Psoas muscle (tissue), 8 donors: ENCODE measurements around the gene C6orf52. TPM values are rescaled to one million over a fixed set of nuclear protein-coding genes. Genes with fewer than 3 reads are reported as not detected.
A peak's percentile ranks its signal among the peaks of the same experiment; 100 is the strongest.
"Not testable (repeated sequence)": the region's sequence is repeated elsewhere in the genome, so short reads cannot be mapped to it uniquely, and the experiment has no call there.

Experiments used
- ATAC-seq, 4 donors: fragments of 200-7000 bp; cut with Tn5 transposase; one replicate each; pipeline ENCODE4 v1.9.1; 2020; ENCODE audit warnings: moderate library complexity in 3 of 4, mild to moderate bottlenecking in 2 of 4
- DNase-seq, 2 donors: peaks; one replicate each; pipeline ENCODE4 v3.0.0-alpha.2; 2020
- H3K27ac ChIP-seq: fragments of 200-600 bp; one replicate; pipeline ENCODE4 v1.8.0; 2022
- H3K27me3 ChIP-seq, 3 donors: fragments of 200-600 bp in 1 of 3; one replicate each; pipeline versions ENCODE4 v1.6.1 to v1.8.0; 2013 to 2022; ENCODE audit warnings: low read length in 2 of 3, mild to moderate bottlenecking in 2 of 3, moderate library complexity in 1 of 3; ENCODE audit not compliant: insufficient read depth in 3 of 3
- H3K36me3 ChIP-seq, 2 donors: fragments of 200-600 bp in 1 of 2; one replicate each; pipeline versions ENCODE4 v1.6.1 to v1.8.0; 2013 to 2022; ENCODE audit warnings: low read depth in 1 of 2, mild to moderate bottlenecking in 1 of 2, moderate library complexity in 1 of 2; ENCODE audit not compliant: insufficient read depth in 1 of 2
- H3K4me1 ChIP-seq: fragments of 200-600 bp; one replicate; pipeline ENCODE4 v1.8.0; 2022
- H3K4me3 ChIP-seq: fragments of 200-600 bp; one replicate; pipeline ENCODE4 v1.8.0; 2022; ENCODE audit warnings: mild to moderate bottlenecking
- H3K9me3 ChIP-seq: fragments of 200-600 bp; one replicate; pipeline ENCODE4 v1.8.0; 2022
- CTCF ChIP-seq: fragments of 200-600 bp; IDR thresholded peaks from one replicate; pipeline ENCODE4 v1.8.0; 2022; ENCODE audit warnings: antibody characterized with exemption
- WGBS, 3 donors: extraction: QIAGEN DNeasy Blood & Tissue Kit; methylation state at CpG; one replicate each; pipeline versions ENCODE4 v1.1.6 to v1.1.7; 2013; 5-methylcytosine and 5-hydroxymethylcytosine counted together
- intact Hi-C, 2 donors: fragments of 100-400 bp; cut with DNase I; formaldehyde crosslinking; loops; one replicate each; pipeline versions ENCODE4 v1.11.0 to v1.14.2; 2022
- polyA plus RNA-seq, 3 donors: library from polyadenylated mRNA; stranded (reverse); fragments of 200-250 nt; gene quantifications; one replicate each; pipeline ENCODE4 v1.2.3, GENCODE V29; 2013
- total RNA-seq, 4 donors: library from RNA; stranded (reverse); fragmentation: NEBNext Ultra II Directional in 2 of 4; extraction: Animal tissue kit (Norgen Biotek cat#: 25700) in 2 of 4; gene quantifications; one replicate each; pipeline versions ENCODE4 v1.2.1 to v1.2.4, GENCODE V29; 2021 to 2023
- donor health status: healthy with polysubstance abuse.
- donor health status: DM: no; HTN: no; CAD: no; lungs with moderate emphysema.
- donor health status: Bipolar disorder and iron deficiency.
- donor health status: healthy.
- donor health status: DM: yes; HTN: yes; CAD: no.
- donor health status: DM: no; HTN: no; CAD: no.
- donor health status: DM: no; HTN: no; CAD: no.
- donor health status: DM: yes; HTN: yes; CAD: no.

The C6orf52 gene
- total and polyA plus RNA-seq, 7 donors: 0.33 to 1.5 (median 0.61) TPM

DNA sequence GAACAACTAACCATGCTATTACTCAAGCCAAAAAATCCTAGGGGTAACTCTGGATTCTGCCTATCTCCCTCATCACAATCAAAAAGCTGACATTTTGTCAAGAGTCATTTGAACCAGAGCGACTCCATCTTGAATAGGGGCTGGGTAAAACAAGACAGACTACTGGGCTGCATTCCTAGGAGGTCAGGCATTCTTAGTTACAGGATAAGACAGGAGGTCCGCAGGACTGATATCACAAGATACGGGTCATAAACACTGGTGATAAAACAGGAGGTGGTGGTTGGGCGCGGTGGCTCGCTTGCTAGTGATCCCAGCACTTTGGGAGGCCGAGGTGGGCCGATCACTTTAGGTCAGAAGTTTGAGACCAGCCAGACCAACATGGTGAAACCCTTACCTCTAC, 32.2 kb downstream of the C6orf52 start:
- Histone ChIP-seq H3K4me3 (no peak overlapping the region), H3K27me3 (no peaks in the 10 kb centered on the region), H3K36me3 (no peaks in the 10 kb centered on the region), H3K4me1 (peaks cover 3% of the 10 kb centered on the region), H3K27ac (no peak overlapping the region), H3K9me3 (no peaks in the 10 kb centered on the region)
- ATAC-seq (no peak), DNase-seq (no peak)
- TF ChIP-seq CTCF: no peak
- WGBS, 3 donors: 91 to 93% (median 92%) methylated on average over 8 of the region's 8 CpGs
- intact Hi-C loops: no loop called here

GRCh38 chr6:10660431-10661191, 33.8 kb downstream of the C6orf52 start:
- H3K4me3 ChIP-seq, H3K27ac ChIP-seq, intact Hi-C loops, ATAC-seq, H3K36me3 ChIP-seq, H3K4me1 ChIP-seq, DNase-seq, H3K9me3 ChIP-seq, H3K27me3 ChIP-seq: not testable (repeated sequence)
- WGBS, 3 donors: 91 to 94% (median 93%) methylated on average over 11 of the region's 11 CpGs

- no peaks in the 10 kb centered on the region for H3K36me3 ChIP-seq
- no peaks in the 10 kb centered on the region for H3K9me3 ChIP-seq
- ATAC-seq: peak in 1 of 4 donors; percentile 52
- peaks cover 3% of the 10 kb centered on the region for H3K4me1 ChIP-seq
- peak in 1 of 2 donors; percentile 44 for DNase-seq
- no peaks in the 10 kb centered on the region for H3K27me3 ChIP-seq
- H3K27ac ChIP-seq: no peak overlapping the region
- no peak overlapping the region for H3K4me3 ChIP-seq
- no peak for TF ChIP-seq CTCF
- WGBS, 3 donors: 67 to 76% (median 72%) methylated on average over 38 to 48 of the region's 48 CpGs
- intact Hi-C loops: no loop called here
Measured at GRCh38 chr6:10659699-10660348, 34.6 kb downstream of the C6orf52 start.

- intact Hi-C loops: no loop called here
- Histone ChIP-seq H3K4me3 (no peak overlapping the region), H3K4me1 (peaks cover 3% of the 10 kb centered on the region), H3K9me3 (no peaks in the 10 kb centered on the region), H3K36me3 (no peaks in the 10 kb centered on the region), H3K27me3 (no peaks in the 10 kb centered on the region), H3K27ac (no peak overlapping the region)
- WGBS, 3 donors: 72 to 83% (median 81%) methylated on average over 22 to 24 of the region's 24 CpGs
- no peak for TF ChIP-seq CTCF
- no peak for DNase-seq
- peak in 1 of 4 donors; percentile 21 for ATAC-seq
Measured at GRCh38 chr6:10658910-10659698, 35.3 kb downstream of the C6orf52 start.
